KG1 (cell line): Measurements from ENCODE around the gene KRTAP20-2.

Experiments used
- DNase-seq: peaks from one replicate; lab custom pipeline; 2025; lab: John Stamatoyannopoulos, UW

The KRTAP20-2 gene

GRCh38 chr21:30634906-30635305 is at the start of gene KRTAP20-2:
Gene KRTAP20-2, plus strand, starts transcription at chr21:30635206. Its CDS starts 58 bp downstream, at chr21:30635264.
- no peak for DNase-seq

DNA sequence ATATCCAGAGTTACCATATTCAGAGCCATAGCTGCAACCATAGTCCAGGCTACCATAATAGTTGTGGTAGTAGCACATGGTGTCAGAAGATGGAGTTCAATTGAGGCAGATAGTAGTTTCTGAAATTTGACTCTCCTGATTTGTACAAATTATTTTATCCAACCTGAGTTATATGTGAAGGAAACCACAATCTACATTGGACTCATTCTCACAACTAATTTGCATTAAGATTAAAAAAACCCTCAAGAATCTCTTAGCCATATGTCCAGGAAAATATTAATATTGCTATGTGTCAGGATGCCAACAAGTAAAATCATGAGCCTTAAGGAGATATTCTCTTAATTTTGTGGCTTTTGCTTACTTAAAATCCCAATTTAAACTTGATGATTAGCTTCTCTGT is 44.7 kb upstream of the KRTAP20-2 start, which contains the start of gene KRTAP22-2:
KRTAP22-2 (minus strand) TSS at position 101 of the 400 bp plus-strand sequence.
- DNase-seq = no peak

DNA sequence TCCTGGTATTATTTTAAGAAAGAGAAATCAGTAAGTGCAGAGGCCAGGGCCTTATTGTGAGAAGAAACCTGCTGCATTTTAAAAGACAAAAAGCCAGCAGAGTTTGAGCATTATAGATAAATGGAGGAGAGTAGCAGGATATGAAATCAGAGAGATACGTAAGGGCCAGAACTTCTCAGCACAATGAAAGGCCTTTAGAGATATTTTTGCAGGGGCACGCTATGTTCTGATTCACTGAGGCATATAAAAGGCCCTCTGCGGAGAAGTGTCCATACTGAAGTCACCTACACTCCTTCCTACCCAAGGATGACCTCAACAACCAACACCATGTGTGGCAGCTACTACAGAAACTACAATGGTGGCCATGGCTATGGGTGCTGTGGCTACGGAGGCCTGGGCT is 42.9 kb upstream of the KRTAP20-2 start, which contains the start of gene KRTAP6-3:
KRTAP6-3 (plus strand) TSS at position 301 of the 400 bp plus-strand sequence; CDS start at position 307, 6 bp downstream.
- no peak for DNase-seq

- no peak for DNase-seq
These were observed 36.2 kb upstream of the KRTAP20-2 start, which contains the start of gene KRTAP6-2 for GRCh38 chr21:30598802-30599201. Gene KRTAP6-2, minus strand, starts transcription at chr21:30598902. Its CDS starts 28 bp downstream, at chr21:30598874.

DNA sequence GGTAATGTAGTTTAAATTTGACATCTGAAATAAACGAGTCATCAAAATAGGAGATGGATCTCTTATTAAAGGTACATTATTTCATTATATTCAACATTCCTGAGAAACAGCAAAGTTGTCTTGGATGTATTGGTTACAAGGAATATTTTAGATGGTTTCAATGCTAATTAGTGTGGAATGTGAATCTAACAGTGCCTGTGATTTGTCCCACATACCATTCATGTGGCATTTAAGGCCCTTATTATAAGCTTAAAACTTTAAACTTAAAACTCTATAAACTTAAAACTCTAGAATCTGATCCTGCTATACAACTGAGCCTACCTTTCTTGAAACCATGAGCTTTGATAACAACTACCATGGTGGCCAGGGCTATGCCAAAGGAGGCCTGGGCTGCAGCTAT is 34.2 kb upstream of the KRTAP20-2 start, which contains the start of gene KRTAP22-1:
KRTAP22-1 (plus strand) TSS at position 301 of the 400 bp plus-strand sequence.
- no peak for DNase-seq

DNA sequence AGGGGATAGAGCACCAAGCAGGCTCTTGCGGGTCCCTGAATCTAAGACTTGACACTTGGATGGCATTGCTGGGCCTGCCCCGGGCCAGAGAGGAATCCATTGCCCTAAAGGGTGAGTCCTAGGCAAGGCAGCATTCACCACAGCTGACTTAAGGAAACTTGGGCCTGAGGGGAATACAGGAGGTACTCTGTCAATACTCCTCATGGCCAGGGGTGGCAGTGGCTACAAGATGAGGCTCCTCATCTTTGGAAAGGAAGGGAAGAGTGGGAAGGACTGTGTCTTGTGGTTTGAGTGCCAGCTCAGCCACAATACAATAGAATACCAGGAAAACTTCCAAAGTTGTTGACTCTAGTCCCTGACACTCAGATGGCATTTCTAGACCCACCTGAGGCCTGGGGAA is 29.0 kb upstream of the KRTAP20-2 start:
- DNase-seq = no peak

- no peak for DNase-seq
These were observed 22.9 kb upstream of the KRTAP20-2 start for GRCh38 chr21:30612132-30612531.

DNA sequence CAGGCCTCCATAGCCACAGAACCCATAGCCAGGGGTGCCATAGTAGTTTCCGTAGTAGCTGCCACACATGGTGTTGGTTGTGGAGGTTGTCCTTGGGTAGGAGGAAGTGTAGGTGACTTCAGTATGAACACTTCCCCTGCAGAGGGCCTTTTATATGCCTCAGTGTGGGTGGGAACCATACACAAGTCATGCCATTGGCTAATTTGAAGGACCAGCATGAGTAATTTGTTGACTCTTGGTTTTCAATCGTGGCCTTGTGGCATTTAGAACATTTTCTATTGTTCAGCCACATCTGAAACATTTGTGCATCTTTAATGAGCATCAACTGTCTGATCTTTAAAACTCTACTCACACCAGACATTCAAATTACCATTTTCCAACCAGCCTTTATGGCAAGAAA is 21.2 kb upstream of the KRTAP20-2 start, which contains the start of gene KRTAP6-1:
KRTAP6-1 (minus strand) TSS at position 95 of the 400 bp plus-strand sequence; CDS start at position 69, 26 bp downstream.
- no peak for DNase-seq

GRCh38 chr21:30615199-30615598 is 19.8 kb upstream of the KRTAP20-2 start:
- DNase-seq = no peak

- no peak for DNase-seq
These were observed 18.9 kb upstream of the KRTAP20-2 start, which contains the start of gene KRTAP20-1 for GRCh38 chr21:30616125-30616524. Gene KRTAP20-1, plus strand, starts transcription at chr21:30616425. Its CDS starts 30 bp downstream, at chr21:30616455.

DNA sequence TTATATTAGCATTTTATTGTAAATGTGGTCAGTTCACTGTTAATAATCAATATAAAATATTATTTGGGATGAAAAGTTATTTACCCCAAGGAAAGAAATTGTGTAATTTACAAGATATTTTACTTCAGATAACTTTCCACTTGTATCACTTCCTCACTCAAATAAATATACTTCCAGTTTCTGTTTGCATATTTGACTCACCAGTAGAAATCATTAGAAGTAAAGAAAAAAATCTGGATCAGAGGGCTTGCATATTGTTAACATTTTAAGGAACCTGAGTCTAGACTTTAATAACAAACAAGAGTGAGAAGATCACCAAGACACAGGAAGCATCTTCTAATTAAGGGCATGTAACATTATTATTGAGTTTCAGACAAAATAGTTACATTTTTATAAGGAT is 14.9 kb upstream of the KRTAP20-2 start:
- no peak for DNase-seq

DNA sequence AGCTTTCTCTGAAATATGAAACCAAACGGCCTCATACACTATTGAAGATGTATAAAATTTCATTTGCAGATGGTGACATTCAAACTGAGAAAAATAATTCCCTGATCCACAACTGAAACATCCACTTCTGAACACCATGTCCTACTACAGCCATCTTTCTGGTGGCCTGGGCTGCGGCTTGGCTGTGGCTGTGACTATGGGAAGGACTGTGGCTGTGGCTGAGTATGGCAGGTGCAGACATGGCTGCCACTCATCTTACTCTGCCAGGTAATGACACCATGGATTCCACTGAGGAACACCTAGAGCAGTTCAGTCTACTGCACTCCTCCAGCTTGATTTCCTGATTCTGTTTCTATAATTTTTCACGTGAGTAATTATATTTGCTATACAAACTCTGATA is 14.5 kb upstream of the KRTAP20-2 start, which contains the start of gene KRTAP20-4:
KRTAP20-4 (plus strand) TSS at position 106 of the 400 bp plus-strand sequence.
- DNase-seq = no peak

GRCh38 chr21:30623362-30623761 is 11.6 kb upstream of the KRTAP20-2 start:
- DNase-seq = no peak

- DNase-seq = no peak
These were observed 9.4 kb upstream of the KRTAP20-2 start for GRCh38 chr21:30625449-30626165.

GRCh38 chr21:30628109-30628508 is 6.9 kb upstream of the KRTAP20-2 start:
- no peak for DNase-seq

GRCh38 chr21:30629200-30629599 is 5.8 kb upstream of the KRTAP20-2 start:
- no peak for DNase-seq

DNA sequence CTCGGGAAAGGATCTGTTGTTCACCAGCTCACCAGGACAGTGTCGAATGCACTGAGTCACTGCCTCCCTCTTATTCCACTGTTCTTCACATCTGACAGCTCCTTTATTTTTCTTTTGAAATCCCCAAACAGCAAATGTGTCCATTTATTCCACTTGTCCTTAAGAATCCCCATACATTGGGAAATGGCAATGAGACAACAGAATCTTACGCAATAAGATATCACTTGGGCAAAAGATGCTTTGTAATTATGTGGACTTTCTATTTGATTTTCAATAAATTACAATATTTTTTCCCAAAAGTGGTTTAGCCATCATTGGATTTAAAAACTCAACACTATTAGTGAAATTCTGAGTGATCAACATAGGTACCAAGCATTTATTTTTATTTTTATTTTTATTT is 3.7 kb downstream of the KRTAP20-2 start:
- no peak for DNase-seq

DNA sequence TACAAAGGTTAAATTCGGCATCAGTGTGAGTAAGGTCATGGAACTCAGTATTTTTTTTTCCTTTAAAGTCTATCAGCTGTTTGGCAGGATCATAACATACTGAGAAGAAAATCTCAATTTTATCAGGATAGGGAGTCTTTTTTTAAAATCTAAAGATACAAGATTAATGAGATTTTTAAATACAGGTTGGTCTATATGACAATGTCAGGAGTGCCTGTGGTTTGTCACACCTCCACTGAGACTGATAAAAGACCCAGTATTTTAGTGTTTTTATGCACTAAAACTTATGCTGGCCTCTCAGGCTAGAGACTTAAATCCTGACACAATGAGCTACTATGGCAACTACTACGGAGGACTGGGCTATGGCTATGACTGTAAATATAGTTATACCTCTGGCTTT is 7.6 kb downstream of the KRTAP20-2 start, which contains the start of gene KRTAP20-3:
KRTAP20-3 (plus strand) TSS at position 301 of the 400 bp plus-strand sequence.
- no peak for DNase-seq

GRCh38 chr21:30646904-30647414 is 12.0 kb downstream of the KRTAP20-2 start:
- no peak for DNase-seq

DNA sequence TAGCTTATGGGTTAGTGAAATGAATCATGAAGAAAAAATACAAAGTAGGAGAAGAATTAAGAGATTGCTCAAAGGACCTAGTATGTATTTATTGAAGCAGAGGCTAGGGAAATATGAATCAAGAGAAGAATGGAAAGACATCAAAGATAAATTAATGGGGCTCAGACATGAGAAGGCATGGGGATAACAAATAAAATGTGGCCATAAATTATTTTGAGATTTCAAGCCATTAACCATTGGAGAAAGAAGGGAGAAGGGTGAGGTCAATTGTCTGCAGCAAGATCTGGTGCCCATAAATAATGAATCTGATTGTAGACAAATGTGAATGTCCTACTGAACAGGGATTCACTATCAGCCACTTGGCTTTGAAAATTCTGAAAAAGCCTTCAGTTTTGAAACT is 17.9 kb downstream of the KRTAP20-2 start:
- DNase-seq = no peak

GRCh38 chr21:30668776-30669175 is 33.8 kb downstream of the KRTAP20-2 start:
- no peak for DNase-seq

- no peak for DNase-seq
These were observed 38.1 kb downstream of the KRTAP20-2 start for GRCh38 chr21:30672985-30673650.
